GM12873 (cell line): Measurements from ENCODE around the gene ALOX15.
A peak's percentile ranks its signal among the peaks of the same experiment; 100 is the strongest.

Source experiments
- CTCF ChIP-seq: IDR thresholded peaks from 2 replicates; pipeline ENCODE4 v1.5.1; 2012; ENCODE audit warnings: low read depth, mild to moderate bottlenecking, moderate library complexity, low read length, control low read depth; ENCODE audit not compliant: insufficient read depth; ENCODE audit errors: missing control alignments

The ALOX15 gene

GRCh38 chr17:4642286-4642685, 808 bp upstream of the ALOX15 start:
- no peak for TF ChIP-seq CTCF

GRCh38 chr17:4639301-4640059, 2.0 kb downstream of the ALOX15 start:
- peak; percentile 3 for TF ChIP-seq CTCF

DNA sequence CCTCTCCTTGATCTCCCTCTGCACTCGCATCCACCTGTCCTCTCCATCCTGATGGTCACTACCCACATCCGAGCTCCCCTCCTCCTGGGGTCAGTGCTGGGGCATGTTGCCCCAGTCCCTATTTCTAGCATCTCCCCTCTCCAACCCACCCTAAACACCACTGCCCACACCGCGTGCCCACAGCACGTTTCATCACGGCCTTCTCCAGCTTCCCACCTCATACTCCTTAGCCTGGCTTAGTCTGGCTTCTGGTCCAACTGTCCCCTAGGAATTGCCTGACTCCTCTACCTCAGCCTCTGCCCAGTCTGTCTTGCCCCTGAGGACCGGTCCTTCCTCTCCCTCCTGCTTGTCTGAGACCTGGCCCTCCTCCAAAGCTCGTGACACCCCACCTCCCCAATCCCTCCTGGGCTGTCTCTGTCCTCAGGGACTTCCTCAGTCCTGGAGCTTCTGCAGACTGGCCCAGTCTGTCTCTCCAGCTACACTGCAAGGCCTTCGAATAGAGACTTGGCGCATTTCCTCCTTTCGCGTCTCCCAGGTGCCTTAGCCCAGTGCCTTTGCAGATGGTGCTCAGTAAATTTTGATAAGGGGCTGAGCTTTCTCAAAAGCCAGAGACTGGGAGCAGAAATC, 4.9 kb downstream of the ALOX15 start:
- no peak for TF ChIP-seq CTCF

DNA sequence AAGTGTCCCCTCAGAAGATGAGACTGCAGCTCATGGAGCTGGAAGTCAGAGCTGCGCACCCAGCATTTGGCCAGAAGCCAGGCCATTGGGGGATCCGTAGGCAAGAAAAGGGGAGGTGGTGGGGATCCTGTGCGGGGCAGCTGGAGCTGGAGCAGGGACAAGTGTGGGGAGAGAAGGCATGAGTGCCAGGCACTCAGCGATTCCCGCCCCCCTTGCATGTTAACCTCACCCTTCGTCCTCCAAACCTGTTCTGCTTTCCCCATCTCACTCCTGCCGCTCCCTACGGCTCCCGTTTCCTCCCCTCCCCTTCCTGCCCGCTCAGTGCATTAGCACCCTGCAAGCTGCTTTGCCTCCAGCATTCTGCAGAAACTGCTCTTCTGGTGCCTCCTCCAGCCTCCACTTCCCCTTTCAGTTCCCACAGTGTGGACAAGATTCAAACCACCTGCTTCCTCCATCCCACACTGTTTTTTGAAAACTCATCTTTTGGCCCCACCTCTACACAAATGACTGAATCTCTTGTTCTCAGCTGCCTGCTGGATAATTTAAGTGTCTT, 5.6 kb downstream of the ALOX15 start:
- TF ChIP-seq CTCF, result no peak

DNA sequence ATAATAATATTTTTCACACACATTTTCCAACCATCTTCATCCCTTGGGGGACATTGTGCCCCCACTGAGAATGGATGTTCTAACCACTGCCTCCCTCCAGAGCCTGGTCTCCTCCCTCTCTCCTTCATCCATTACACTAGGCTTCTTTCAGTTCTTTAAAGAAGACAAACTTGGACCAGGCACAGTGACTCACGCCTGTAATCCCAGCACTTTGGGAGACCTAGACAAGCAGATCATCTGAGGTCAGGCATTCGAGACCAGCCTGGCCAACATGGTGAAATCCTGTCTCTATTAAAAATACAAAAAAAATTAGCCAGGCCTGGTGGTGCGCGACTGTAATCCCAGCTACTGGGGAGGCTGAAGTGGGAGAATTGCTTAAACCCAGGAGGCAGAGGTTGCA, 6.5 kb downstream of the ALOX15 start:
- no peak for TF ChIP-seq CTCF

DNA sequence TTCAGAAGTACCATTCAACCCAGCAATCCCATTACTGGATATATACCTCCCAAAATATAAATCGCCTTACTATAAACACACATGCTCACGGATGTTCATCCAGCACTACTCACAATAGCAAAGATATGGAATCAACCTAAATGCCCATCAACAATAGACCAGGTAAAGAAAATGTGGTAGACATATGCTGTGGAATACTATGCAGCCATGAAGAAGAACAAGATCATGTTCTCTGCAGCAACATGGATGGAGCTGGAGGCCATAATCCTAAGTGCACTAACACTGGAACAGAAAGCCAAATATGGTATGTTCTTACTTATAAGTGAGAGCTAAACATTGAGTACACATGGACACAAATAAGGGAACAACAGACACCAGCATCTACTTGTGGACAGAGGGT, 7.8 kb downstream of the ALOX15 start:
- TF ChIP-seq CTCF, result no peak

- no peak for TF ChIP-seq CTCF
These were observed 8.9 kb downstream of the ALOX15 start for GRCh38 chr17:4632581-4632920.
